Tibial artery (tissue), 4 donors: ENCODE data around the gene ALDH1B1.

Source experiments
- DNase-seq, 2 donors: peaks; one replicate each; pipeline ENCODE4 v3.0.0-alpha.2; 2019
- H3K27ac ChIP-seq, 2 donors: fragments of 200-600 bp; sonication (generic) in 1 of 2; 1 replicate in 1 of 2; 2 replicates in 1 of 2; pipeline ENCODE4 v1.5.1; 2018 to 2019; ENCODE audit warnings: mild to moderate bottlenecking in 1 of 2
- H3K27me3 ChIP-seq, 2 donors: fragments of 200-600 bp; sonication (generic) in 1 of 2; one replicate each; pipeline versions ENCODE4 v1.5.1 to v1.6.0; 2016 to 2019
- H3K36me3 ChIP-seq, 3 donors: fragments of 200-600 bp; sonication (generic) in 2 of 3; one replicate each; pipeline ENCODE4 v1.5.1; 2016 to 2019; ENCODE audit warnings: mild to moderate bottlenecking in 2 of 3
- H3K4me1 ChIP-seq, 4 donors: fragments of 200-600 bp; sonication (generic) in 2 of 4; 1 replicate in 3 of 4; 2 replicates in 1 of 4; pipeline ENCODE4 v1.5.1; 2016 to 2019
- H3K4me3 ChIP-seq, 2 donors: fragments of 200-600 bp; sonication (generic) in 1 of 2; 1 replicate in 1 of 2; 2 replicates in 1 of 2; pipeline ENCODE4 v1.5.1; 2018 to 2019; ENCODE audit warnings: mild to moderate bottlenecking in 2 of 2
- H3K9me3 ChIP-seq, 3 donors: fragments of 200-600 bp; sonication (generic) in 1 of 3; one replicate each; pipeline ENCODE4 v1.5.1; 2016 to 2019
- intact Hi-C: fragments of 100-400 bp; cut with DNase I; formaldehyde crosslinking; loops from one replicate; pipeline ENCODE4 v1.15.0; 2023; ENCODE audit warnings: low total_unique reads
- TF ChIP-seq, protein P1 (sequence below), 2 experiments: fragments of 200-600 bp in 1 of 2; fragments of 450-650 bp in 1 of 2; IDR thresholded peaks; one replicate each; pipeline ENCODE4 v1.5.1; 2017 to 2019; ENCODE audit warnings: antibody characterized with exemption in 2 of 2, mild to moderate bottlenecking in 1 of 2, moderate library complexity in 1 of 2

The ALDH1B1 gene

DNA sequence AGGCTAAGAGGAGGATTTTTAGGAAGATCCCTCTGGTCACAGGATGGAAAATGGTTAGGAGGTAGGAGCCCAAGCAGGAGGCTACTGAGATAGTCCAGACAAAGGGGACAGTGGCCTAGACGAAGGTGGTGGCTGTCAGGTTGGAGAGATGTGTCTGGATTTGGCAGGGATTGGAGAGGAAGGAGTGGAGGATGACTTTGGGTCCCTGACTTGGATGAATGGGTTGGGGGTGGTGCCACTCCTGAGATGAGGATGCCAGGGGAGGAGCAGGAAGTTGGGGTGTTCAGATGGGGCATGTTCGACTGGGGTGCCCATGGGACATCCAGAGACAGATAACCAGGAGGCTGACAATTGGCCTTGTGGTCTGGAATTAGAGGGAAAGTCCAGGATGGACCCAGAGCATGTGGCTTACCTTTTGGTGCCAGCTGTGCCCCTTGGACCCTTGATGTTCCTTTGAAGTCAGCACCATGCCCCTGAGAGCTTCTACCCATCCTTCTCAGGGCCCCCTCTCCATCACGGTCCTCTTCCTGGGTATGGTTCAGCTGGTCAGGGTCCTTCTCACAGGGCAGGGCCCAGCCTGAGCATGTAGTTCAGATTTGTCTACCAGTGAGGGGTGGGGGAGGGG lies 46.9 kb downstream of the ALDH1B1 start:
- TF ChIP-seq, protein P1, sequence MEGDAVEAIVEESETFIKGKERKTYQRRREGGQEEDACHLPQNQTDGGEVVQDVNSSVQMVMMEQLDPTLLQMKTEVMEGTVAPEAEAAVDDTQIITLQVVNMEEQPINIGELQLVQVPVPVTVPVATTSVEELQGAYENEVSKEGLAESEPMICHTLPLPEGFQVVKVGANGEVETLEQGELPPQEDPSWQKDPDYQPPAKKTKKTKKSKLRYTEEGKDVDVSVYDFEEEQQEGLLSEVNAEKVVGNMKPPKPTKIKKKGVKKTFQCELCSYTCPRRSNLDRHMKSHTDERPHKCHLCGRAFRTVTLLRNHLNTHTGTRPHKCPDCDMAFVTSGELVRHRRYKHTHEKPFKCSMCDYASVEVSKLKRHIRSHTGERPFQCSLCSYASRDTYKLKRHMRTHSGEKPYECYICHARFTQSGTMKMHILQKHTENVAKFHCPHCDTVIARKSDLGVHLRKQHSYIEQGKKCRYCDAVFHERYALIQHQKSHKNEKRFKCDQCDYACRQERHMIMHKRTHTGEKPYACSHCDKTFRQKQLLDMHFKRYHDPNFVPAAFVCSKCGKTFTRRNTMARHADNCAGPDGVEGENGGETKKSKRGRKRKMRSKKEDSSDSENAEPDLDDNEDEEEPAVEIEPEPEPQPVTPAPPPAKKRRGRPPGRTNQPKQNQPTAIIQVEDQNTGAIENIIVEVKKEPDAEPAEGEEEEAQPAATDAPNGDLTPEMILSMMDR (IDR thresholded peaks at IDR 0.05) = no peak
- Histone ChIP-seq H3K4me1 (no peaks in the 10 kb centered on the region), H3K27ac (no peak overlapping the region), H3K36me3 (no peaks in the 10 kb centered on the region), H3K27me3 (no peaks in the 10 kb centered on the region), H3K9me3 (no peaks in the 10 kb centered on the region), H3K4me3 (no peak overlapping the region)
- no peak for DNase-seq
- intact Hi-C loops = no loop called here

DNA sequence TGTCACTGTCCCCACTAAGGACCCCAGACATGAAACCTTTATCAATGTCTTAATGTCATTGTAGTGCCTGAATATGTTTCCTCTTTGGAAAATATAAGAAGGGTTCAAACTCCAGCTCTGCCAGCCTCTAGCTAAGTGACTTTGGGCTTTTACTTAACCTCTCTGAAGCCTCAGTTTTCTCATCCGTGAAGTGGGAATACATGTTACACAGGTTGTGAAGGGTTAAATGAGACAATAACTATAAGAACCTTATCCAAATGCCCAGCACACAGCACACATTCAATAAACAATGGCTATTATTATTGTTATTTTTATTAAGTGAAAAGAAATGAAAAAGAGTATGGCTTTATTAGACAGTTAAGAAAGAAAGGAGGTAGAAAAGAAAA lies 47.4 kb downstream of the ALDH1B1 start:
- Histone ChIP-seq H3K9me3 (no peaks in the 10 kb centered on the region), H3K4me3 (no peak overlapping the region), H3K36me3 (no peaks in the 10 kb centered on the region), H3K27ac (no peak overlapping the region), H3K27me3 (no peaks in the 10 kb centered on the region), H3K4me1 (no peaks in the 10 kb centered on the region)
- DNase-seq = no peak
- TF ChIP-seq, protein P1 (IDR thresholded peaks at IDR 0.05) = no peak
- intact Hi-C loops = no loop called here

DNA sequence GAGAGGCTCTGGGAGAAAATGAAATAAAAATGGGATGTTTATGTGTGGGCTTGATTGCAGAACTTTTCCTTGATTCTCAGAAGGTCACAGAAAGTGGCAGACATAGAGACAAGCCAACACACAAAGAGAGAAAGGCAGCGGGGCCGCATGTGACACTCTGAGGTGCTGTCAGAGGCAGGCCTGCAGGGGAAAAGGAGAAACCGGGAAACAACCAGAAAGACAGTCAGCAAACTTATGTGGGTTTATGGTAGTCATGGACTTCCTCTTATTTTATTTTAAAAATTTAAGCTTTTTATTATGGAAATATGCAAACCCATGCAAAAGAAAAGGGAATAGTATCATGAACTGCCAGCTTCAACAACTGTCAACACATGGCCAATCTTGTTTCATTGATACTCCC lies 48.0 kb downstream of the ALDH1B1 start:
- Histone ChIP-seq H3K27me3 (no peaks in the 10 kb centered on the region), H3K4me1 (no peaks in the 10 kb centered on the region), H3K9me3 (no peaks in the 10 kb centered on the region), H3K36me3 (no peaks in the 10 kb centered on the region), H3K4me3 (no peak overlapping the region), H3K27ac (no peak overlapping the region)
- DNase-seq = no peak
- intact Hi-C loops = no loop called here
- TF ChIP-seq, protein P1 (IDR thresholded peaks at IDR 0.05) = no peak

DNA sequence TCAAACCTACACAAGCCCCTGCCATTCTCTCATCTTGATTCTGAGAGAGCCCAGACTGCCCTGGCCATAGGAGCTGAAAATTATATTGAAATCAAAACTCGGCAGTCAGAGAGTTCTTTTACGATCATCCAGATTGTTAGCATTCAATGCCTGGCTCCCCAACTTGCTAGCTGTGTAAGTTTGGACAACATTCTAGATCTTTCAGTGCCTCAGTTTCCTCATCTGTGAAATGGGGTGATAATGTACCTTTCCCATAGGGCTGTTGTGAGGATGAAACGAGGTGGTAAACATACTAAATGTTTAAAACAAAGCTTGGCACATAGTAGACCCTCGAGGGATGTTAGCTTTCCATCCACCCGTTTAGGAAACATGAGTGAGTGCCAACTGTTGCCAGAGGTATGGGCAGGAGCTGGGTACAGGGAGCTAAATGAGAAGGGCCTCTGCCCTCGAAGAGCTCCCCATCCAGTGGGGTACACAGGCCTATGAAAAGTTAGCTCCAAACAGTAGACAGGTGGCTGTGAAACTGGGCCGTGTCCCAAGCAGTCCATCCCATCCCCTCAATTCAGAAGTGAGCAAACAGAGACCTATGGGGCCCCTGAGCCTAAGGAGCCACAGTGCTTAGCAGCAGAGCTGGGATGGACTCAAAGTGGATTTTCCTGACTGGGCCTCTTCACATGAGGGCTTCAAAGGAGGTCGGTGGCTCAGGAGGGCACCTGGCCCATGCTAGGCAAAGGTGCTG lies 49.0 kb downstream of the ALDH1B1 start:
- no peak for DNase-seq
- Histone ChIP-seq H3K9me3 (no peaks in the 10 kb centered on the region), H3K27me3 (no peaks in the 10 kb centered on the region), H3K4me3 (no peak overlapping the region), H3K36me3 (no peaks in the 10 kb centered on the region), H3K4me1 (no peaks in the 10 kb centered on the region), H3K27ac (no peak overlapping the region)
- intact Hi-C loops = no loop called here
- TF ChIP-seq, protein P1 (IDR thresholded peaks at IDR 0.05) = no peak

DNA sequence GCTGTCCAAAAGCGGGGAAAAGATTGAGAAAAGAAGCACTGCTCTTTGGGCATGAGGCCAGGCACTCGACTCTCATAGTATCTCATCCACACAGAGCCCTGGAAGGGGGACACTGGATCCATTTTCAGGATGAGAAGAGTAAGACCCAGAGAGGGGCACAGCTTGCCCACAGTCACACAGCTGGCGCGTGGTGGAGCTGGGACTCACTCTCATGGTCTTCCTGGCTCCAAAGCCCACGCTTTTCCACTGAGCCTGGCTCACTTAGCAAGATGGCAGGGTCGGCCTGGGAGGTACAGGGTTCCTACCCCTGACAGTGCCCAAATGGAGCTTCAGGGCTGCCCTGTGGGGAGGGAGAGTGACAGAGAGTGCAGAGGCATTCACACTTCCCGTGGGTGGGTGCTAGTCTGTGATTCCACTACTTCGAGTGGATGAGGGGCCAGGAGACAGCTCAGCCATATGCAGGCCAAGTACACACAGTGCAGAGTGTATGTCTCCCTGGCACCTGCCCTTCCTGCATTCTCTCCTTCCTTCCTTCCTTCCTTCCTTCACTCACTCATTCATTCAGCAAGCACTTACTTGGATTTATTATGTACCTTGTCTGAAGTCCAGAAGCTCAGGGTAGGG lies 50.1 kb downstream of the ALDH1B1 start:
- Histone ChIP-seq H3K4me3 (no peak overlapping the region), H3K27ac (no peak overlapping the region), H3K36me3 (no peaks in the 10 kb centered on the region), H3K4me1 (no peaks in the 10 kb centered on the region), H3K27me3 (no peaks in the 10 kb centered on the region), H3K9me3 (no peaks in the 10 kb centered on the region)
- intact Hi-C loops = no loop called here
- no peak for DNase-seq
- TF ChIP-seq, protein P1 (IDR thresholded peaks at IDR 0.05) = no peak
